K562 (cell line): Measurements from ENCODE around the gene TMEM132D. TPM values are rescaled to one million over a fixed set of nuclear protein-coding genes. Genes with fewer than 3 reads are reported as not detected.

Experiments
- ATAC-seq: fragments of 200-7000 bp; cut with Tn5 transposase; 3 replicates; pipeline ENCODE4 v1.9.1; 2020; ENCODE audit warnings: moderate library complexity
- BruUV-seq: library from RNA; stranded (reverse); fragments of 400-500 nt; replicated peaks from 2 replicates; lab custom pipeline; 2021; lab: Mats Ljungman, UMichigan
- CTCF ChIA-PET: fragments of 300-600 bp; formaldehyde crosslinking; extraction: SDS; loops from one replicate; lab custom pipeline; 2021; ENCODE audit warnings: low intra/inter-chr PET ratio; lab: Yijun Ruan, JAX
- POLR2A ChIA-PET: fragments of 300-600, 350-650 bp; sonication (Branson Sonifier 250); formaldehyde crosslinking; extraction: SDS; loops from one replicate; lab custom pipeline; 2021; ENCODE audit warnings: antibody characterized with exemption, inconsistent platforms; lab: Yijun Ruan, JAX
- DNase-seq, 4 experiments: peaks; one replicate each; pipeline versions ENCODE4 v3.0.0 to v3.0.0-alpha.2; 2011 to 2018; ENCODE audit warnings: low spot score in 3 of 4, mixed read lengths in 3 of 4; ENCODE audit errors: extremely low read depth in 1 of 4
- FAIRE-seq: peaks from 2 replicates; lab custom pipeline; 2011; peaks lifted over from hg19 to GRCh38; lab: Jason Lieb, UNC
- H2AFZ ChIP-seq: 2 replicates; pipeline ENCODE4 v1.6.0; 2011; ENCODE audit warnings: low read depth, low read length, control low read depth, inconsistent platforms
- H3K27ac ChIP-seq: fragments of 200-600 bp; 3 replicates; pipeline ENCODE4 v1.8.0; 2011; ENCODE audit warnings: low read depth, mild to moderate bottlenecking, control low read depth, inconsistent platforms, low read length, moderate library complexity, mixed read lengths; ENCODE audit errors: extremely low read depth
- H3K27me3 ChIP-seq, 2 experiments: fragments of 300-600 bp in 1 of 2; 2 replicates in 1 of 2; 3 replicates in 1 of 2; pipeline versions ENCODE4 v1.6.0 to v1.8.0; 2011; ENCODE audit warnings: inconsistent platforms in 2 of 2, low read length in 2 of 2, mild to moderate bottlenecking in 1 of 2, mixed read lengths in 1 of 2, moderate library complexity in 1 of 2; ENCODE audit not compliant: control insufficient read depth in 2 of 2, insufficient read depth in 2 of 2
- H3K36me3 ChIP-seq: fragments of 300-600 bp; 3 replicates; pipeline ENCODE4 v1.8.0; 2011; ENCODE audit warnings: mild to moderate bottlenecking, low read length, inconsistent platforms; ENCODE audit not compliant: control insufficient read depth, insufficient read depth
- H3K4me1 ChIP-seq, 2 experiments: fragments of 200-600 bp in 1 of 2; replicated peaks in 1 of 2; 2 replicates in 1 of 2; 3 replicates in 1 of 2; pipeline versions ENCODE4 v1.5.1 to v1.8.0; 2011; ENCODE audit warnings: inconsistent platforms in 2 of 2, low read length in 2 of 2, mild to moderate bottlenecking in 1 of 2, mixed read lengths in 1 of 2, moderate library complexity in 1 of 2; ENCODE audit not compliant: control insufficient read depth in 2 of 2, insufficient read depth in 2 of 2
- H3K4me2 ChIP-seq: 2 replicates; pipeline ENCODE4 v1.6.1; 2011; ENCODE audit warnings: low read length, control low read depth, inconsistent platforms, mixed read lengths; ENCODE audit not compliant: insufficient read depth
- H3K4me3 ChIP-seq: fragments of 200-600 bp; sonication (generic), shearing (Covaris generic); 2 replicates; pipeline ENCODE4 v1.5.1; 2016; ENCODE audit warnings: control low read depth, inconsistent platforms
- H3K79me2 ChIP-seq: fragments of 200-600 bp; 3 replicates; pipeline ENCODE4 v1.8.0; 2011; ENCODE audit warnings: low read length, inconsistent platforms; ENCODE audit not compliant: control insufficient read depth, insufficient read depth
- H3K9ac ChIP-seq, 2 experiments: 2 replicates each; pipeline versions ENCODE4 v1.6.0 to v1.6.1; 2011; ENCODE audit warnings: low read depth in 2 of 2, low read length in 2 of 2, control low read depth in 1 of 2, inconsistent platforms in 1 of 2, mild to moderate bottlenecking in 1 of 2, mixed read lengths in 1 of 2; ENCODE audit not compliant: insufficient read depth in 1 of 2
- H3K9me1 ChIP-seq: one replicate; pipeline ENCODE4 v1.6.0; 2011; ENCODE audit warnings: inconsistent platforms, mild to moderate bottlenecking, low read length, moderate library complexity; ENCODE audit not compliant: control insufficient read depth, insufficient read depth
- H3K9me3 ChIP-seq: replicated peaks from 2 replicates; pipeline ENCODE4 v1.5.1; 2011; ENCODE audit warnings: low read depth, low read length, inconsistent platforms; ENCODE audit not compliant: control insufficient read depth, insufficient read depth
- H4K20me1 ChIP-seq: replicated peaks from 2 replicates; pipeline ENCODE4 v1.6.1; 2011; ENCODE audit warnings: low read length, inconsistent platforms, mixed read lengths; ENCODE audit not compliant: control insufficient read depth, insufficient read depth
- ADNP ChIP-seq: fragments of 200-800 bp; sonication (Bioruptor generic); IDR thresholded peaks from 2 replicates; pipeline ENCODE4 v1.6.1; 2016; ENCODE audit warnings: missing genetic modification characterization, missing compliant biosample characterization
- SRSF3 ChIP-seq: fragments of 200-400 bp; formaldehyde crosslinking; IDR thresholded peaks from 2 replicates; pipeline ENCODE4 v1.6.1; 2016; ENCODE audit warnings: mild to moderate bottlenecking, low read length, moderate library complexity; ENCODE audit not compliant: insufficient read depth
- WGBS: fragments of 100-300 bp; shearing (Covaris generic); methylation state at CpG from one replicate; pipeline ENCODE4 v1.1.6; 2016; ENCODE audit warnings: low coverage, mixed read lengths; ENCODE audit not compliant: insufficient coverage; ENCODE audit errors: missing lambda C conversion rate; 5-methylcytosine and 5-hydroxymethylcytosine counted together
- in situ Hi-C: fragments of 300-500 bp; cut with MboI; formaldehyde crosslinking; loops from 4 replicates; pipeline ENCODE4 v1.15.0; 2018; ENCODE audit warnings: inconsistent platforms, mixed read lengths
- intact Hi-C: fragments of 100-400 bp; cut with micrococcal nuclease; formaldehyde crosslinking; loops from 2 replicates; pipeline ENCODE4 v1.14.2; 2022
- polyA plus RNA-seq, 8 experiments: library from polyadenylated mRNA; depleted of rRNA in 4 of 8; stranded (reverse) in 5 of 8; unstranded in 3 of 8; fragments of >200 nt; fragmentation: Nextera tagmentation in 2 of 8; fragmentation: Illumina TruSeq in 1 of 8; extraction: Ambion mirVana in 2 of 8; extraction: Trizol in 1 of 8; gene quantifications; 2 replicates each; pipeline versions ENCODE4 v1.2.1 to v1.2.3, GENCODE V29; 2011 to 2014; ENCODE audit warnings: inconsistent platforms in 1 of 8, missing spikeins in 1 of 8
- total RNA-seq, 7 experiments: library from RNA; depleted of rRNA in 6 of 7; stranded (reverse); fragments of >200 nt in 6 of 7; fragmentation: Illumina TruSeq in 2 of 7; extraction: Trizol in 2 of 7; gene quantifications; 2 replicates each; pipeline versions ENCODE4 v1.2.1 to v1.2.3, GENCODE V29; 2011 to 2021; ENCODE audit warnings: low replicate concordance in 1 of 7
- TF ChIP-seq, protein P1 (sequence below): fragments of 450-650 bp; IDR thresholded peaks from 2 replicates; pipeline ENCODE4 v1.6.1; 2016; ENCODE audit warnings: antibody characterized with exemption
- TF ChIP-seq, protein P2 (sequence below): IDR thresholded peaks from 2 replicates; pipeline ENCODE4 v1.6.1; 2014; ENCODE audit warnings: antibody characterized with exemption
- TF ChIP-seq, protein P3 (sequence below): sonication (generic); formaldehyde crosslinking; IDR thresholded peaks from 2 replicates; pipeline ENCODE4 v1.8.1; 2022; ENCODE audit warnings: missing genetic modification reagents

Gene TMEM132D
- total and polyA plus RNA-seq, 9 of the 15 experiments (the other 6 are each of a cell fraction or from before 2014, with no cell fraction given) = not detected

DNA sequence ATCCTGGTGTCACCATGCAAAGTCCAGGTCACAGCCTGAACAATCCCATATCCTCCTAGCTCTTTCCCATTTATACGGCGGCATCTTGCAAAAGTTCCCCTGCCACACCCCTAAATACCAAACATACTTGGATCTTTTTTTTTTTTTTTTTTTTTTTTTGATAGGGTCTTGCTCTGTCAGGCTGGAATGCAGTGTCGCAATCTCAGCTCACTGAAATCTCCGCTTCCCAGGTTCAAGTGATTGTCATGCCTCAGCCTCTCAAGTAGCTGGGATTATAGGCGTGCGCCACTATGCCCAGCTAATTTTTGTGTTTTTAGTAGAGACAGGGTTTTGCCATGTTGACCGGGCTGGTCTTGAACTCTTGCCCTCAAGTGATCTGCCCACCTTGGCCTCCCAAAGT, 599.3 kb downstream of the TMEM132D start:
- no peaks in the 10 kb centered on the region for H3K36me3 ChIP-seq
- H3K9me1 ChIP-seq = no peaks in the 10 kb centered on the region
- H2AFZ ChIP-seq = no peak overlapping the region
- FAIRE-seq = no peak
- in situ Hi-C loops = no loop called here
- no peaks in the 10 kb centered on the region for H3K9me3 ChIP-seq
- H3K4me3 ChIP-seq = no peak overlapping the region
- no peak for ATAC-seq
- WGBS = 0% methylated on average over 7 of the region's 7 CpGs
- POLR2A ChIA-PET = no interaction called here
- H3K4me1 ChIP-seq = no peaks in the 10 kb centered on the region
- TF ChIP-seq SRSF3 = no peak
- TF ChIP-seq, protein P1, sequence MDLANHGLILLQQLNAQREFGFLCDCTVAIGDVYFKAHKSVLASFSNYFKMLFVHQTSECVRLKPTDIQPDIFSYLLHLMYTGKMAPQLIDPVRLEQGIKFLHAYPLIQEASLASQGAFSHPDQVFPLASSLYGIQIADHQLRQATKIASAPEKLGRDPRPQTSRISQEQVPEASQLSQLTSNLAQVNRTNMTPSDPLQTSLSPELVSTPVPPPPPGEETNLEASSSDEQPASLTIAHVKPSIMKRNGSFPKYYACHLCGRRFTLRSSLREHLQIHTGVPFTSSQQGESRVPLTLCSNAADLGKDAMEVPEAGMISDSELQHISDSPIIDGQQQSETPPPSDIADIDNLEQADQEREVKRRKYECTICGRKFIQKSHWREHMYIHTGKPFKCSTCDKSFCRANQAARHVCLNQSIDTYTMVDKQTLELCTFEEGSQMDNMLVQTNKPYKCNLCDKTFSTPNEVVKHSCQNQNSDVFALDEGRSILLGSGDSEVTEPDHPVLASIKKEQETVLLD = no peak
- TF ChIP-seq, protein P2, sequence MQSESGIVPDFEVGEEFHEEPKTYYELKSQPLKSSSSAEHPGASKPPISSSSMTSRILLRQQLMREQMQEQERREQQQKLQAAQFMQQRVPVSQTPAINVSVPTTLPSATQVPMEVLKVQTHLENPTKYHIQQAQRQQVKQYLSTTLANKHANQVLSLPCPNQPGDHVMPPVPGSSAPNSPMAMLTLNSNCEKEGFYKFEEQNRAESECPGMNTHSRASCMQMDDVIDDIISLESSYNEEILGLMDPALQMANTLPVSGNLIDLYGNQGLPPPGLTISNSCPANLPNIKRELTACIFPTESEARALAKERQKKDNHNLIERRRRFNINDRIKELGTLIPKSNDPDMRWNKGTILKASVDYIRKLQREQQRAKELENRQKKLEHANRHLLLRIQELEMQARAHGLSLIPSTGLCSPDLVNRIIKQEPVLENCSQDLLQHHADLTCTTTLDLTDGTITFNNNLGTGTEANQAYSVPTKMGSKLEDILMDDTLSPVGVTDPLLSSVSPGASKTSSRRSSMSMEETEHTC = no peak
- TF ChIP-seq, protein P3, sequence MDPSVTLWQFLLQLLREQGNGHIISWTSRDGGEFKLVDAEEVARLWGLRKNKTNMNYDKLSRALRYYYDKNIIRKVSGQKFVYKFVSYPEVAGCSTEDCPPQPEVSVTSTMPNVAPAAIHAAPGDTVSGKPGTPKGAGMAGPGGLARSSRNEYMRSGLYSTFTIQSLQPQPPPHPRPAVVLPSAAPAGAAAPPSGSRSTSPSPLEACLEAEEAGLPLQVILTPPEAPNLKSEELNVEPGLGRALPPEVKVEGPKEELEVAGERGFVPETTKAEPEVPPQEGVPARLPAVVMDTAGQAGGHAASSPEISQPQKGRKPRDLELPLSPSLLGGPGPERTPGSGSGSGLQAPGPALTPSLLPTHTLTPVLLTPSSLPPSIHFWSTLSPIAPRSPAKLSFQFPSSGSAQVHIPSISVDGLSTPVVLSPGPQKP = no peak
- no peak for TF ChIP-seq ADNP
- no peak for DNase-seq
- no peaks in the 10 kb centered on the region for H4K20me1 ChIP-seq
- H3K79me2 ChIP-seq = no peaks in the 10 kb centered on the region
- H3K4me2 ChIP-seq = no peak overlapping the region
- CTCF ChIA-PET = no interaction called here
- intact Hi-C loops = no loop called here
- no peak overlapping the region for H3K27ac ChIP-seq
- H3K27me3 ChIP-seq = 0 out of 5 replicates have a peak, but pooled peaks cover 0 to 4% of the 10 kb centered on the region in 2 experiments
- H3K9ac ChIP-seq = no peak overlapping the region
- BruUV-seq = no TSS peak
